ENCODE results near the gene COL10A1. TPM values are rescaled to one million over a fixed set of nuclear protein-coding genes. Genes with fewer than 3 reads are reported as not detected.

Gene COL10A1
- total and polyA plus RNA-seq, 2 experiments from 2014 or later: 0.28 to 0.31 TPM

DNA sequence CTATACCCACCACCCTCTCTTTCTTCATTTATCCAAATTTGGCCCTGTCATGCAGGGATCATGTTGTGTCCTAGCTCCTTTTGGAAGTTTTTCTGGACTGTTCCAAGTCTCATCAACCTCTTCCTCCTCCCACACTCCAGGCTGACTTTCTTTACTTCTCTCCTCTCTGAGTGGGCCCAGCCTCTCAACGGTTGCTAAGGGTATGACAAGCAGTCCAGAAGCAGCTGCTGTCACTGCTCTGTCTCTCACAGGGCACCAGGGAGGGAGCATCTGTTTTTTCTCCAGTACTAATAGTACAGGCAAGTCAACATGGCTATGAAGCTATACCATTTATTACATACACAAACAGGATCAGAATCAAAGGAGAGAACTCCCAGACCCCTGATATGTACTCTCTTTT lies 17.1 kb downstream of the COL10A1 start:
- no peak overlapping the region for H3K4me2 ChIP-seq
- peaks cover 46% of the 10 kb centered on the region for H3K36me3 Mint-ChIP-seq (ENCODE audit: low read depth)
- H3K27me3 ChIP-seq (ENCODE audit: insufficient read depth): no peaks in the 10 kb centered on the region
- H3K4me1 Mint-ChIP-seq: peaks cover 57% of the 10 kb centered on the region
- no peak overlapping the region; the same call in 2 of the 3 replicates for H3K4me3 Mint-ChIP-seq
- no peaks in the 10 kb centered on the region for H3K9me2 ChIP-seq (ENCODE audit: insufficient read depth)
- peaks cover 38% of the 10 kb centered on the region for H3K4me1 ChIP-seq (ENCODE audit: insufficient read depth)
- no peak overlapping the region for H3K27ac ChIP-seq (ENCODE audit: low read depth)
- TF ChIP-seq EZH2phosphoT487 (IDR thresholded peaks at IDR 0.05; ENCODE audit: unreplicated experiment) (no peak), EZH2 (IDR thresholded peaks at IDR 0.05; ENCODE audit: low read depth, unreplicated experiment) (no peak), JUNB (IDR thresholded peaks at IDR 0.05; ENCODE audit: unreplicated experiment) (no peak)
- TF ChIP-seq, protein P1, sequence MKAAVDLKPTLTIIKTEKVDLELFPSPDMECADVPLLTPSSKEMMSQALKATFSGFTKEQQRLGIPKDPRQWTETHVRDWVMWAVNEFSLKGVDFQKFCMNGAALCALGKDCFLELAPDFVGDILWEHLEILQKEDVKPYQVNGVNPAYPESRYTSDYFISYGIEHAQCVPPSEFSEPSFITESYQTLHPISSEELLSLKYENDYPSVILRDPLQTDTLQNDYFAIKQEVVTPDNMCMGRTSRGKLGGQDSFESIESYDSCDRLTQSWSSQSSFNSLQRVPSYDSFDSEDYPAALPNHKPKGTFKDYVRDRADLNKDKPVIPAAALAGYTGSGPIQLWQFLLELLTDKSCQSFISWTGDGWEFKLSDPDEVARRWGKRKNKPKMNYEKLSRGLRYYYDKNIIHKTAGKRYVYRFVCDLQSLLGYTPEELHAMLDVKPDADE (IDR thresholded peaks at IDR 0.05): no peak
- 0 out of 2 replicates have a peak, but pooled peaks cover 3% of the 10 kb centered on the region for H4K20me1 ChIP-seq (replicated peaks; ENCODE audit: insufficient read depth)
- peak overlapping the region; percentile 96 for H3K27ac Mint-ChIP-seq
- H3F3A ChIP-seq (replicated peaks; ENCODE audit: low read depth): no peaks in the 10 kb centered on the region
- H3K36me3 ChIP-seq (ENCODE audit: insufficient read depth): peaks cover 22% of the 10 kb centered on the region
- H2AFZ ChIP-seq: no peak overlapping the region
- peaks cover 17% of the 10 kb centered on the region; the same call in 1 of the 2 replicates for H3K79me2 ChIP-seq (replicated peaks; ENCODE audit: insufficient read depth)
- no peaks in the 10 kb centered on the region for H3K9me3 Mint-ChIP-seq
- peaks cover 2% of the 10 kb centered on the region for H3K27me3 Mint-ChIP-seq (ENCODE audit: insufficient read depth, low read depth, poor library complexity)
- H3K4me3 ChIP-seq: no peak overlapping the region
- ATAC-seq (no peak), DNase-seq (ENCODE audit: low spot score) (no peak)

DNA sequence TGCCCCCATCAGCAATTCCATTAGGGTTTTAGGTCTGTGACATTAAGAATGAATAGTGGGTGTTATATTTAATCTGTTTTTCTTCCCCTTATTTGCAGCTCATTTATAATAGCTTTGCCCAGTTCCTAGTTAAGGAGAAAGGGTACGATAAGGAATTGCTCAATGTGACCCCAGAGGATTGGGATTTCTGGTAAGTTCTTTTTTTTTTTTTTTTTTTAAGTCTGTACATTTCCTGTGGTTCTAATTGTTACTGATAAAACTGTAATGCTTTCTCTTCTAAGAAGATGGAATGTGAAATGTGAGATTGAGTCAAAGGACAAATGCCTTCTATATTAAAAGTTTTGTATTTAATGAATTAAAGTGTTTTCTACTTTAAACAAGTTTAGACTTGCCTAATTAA lies 19.8 kb downstream of the COL10A1 start:
- DNase-seq (ENCODE audit: low spot score) (no peak), ATAC-seq (no peak)
- peak overlapping the region; percentile 14 for H3K4me2 ChIP-seq
- Mint-ChIP-seq H3K4me1 (peaks cover 74% of the 10 kb centered on the region), H3K9me3 (no peaks in the 10 kb centered on the region), H3K27me3 (ENCODE audit: insufficient read depth, low read depth, poor library complexity) (peaks cover 5% of the 10 kb centered on the region), H3K4me3 (peak overlapping the region; percentile 7; the same call in 1 of the 3 replicates), H3K36me3 (ENCODE audit: low read depth) (peaks cover 30% of the 10 kb centered on the region), H3K27ac (peak overlapping the region; percentile 58)
- no peaks in the 10 kb centered on the region for H3K27me3 ChIP-seq (ENCODE audit: insufficient read depth)
- H3K4me3 ChIP-seq: no peak overlapping the region
- H3K36me3 ChIP-seq (ENCODE audit: insufficient read depth): peaks cover 12% of the 10 kb centered on the region; the same call in 1 of the 2 replicates
- H4K20me1 ChIP-seq (replicated peaks; ENCODE audit: insufficient read depth): no peaks in the 10 kb centered on the region
- TF ChIP-seq EZH2phosphoT487 (IDR thresholded peaks at IDR 0.05; ENCODE audit: unreplicated experiment) (no peak), EZH2 (IDR thresholded peaks at IDR 0.05; ENCODE audit: low read depth, unreplicated experiment) (no peak), ZNF114 (CRISPR knock-in tag; IDR thresholded peaks at IDR 0.05) (no peak), CREB1 (CRISPR knock-in tag; IDR thresholded peaks at IDR 0.05; ENCODE audit: low read depth) (no peak)
- TF ChIP-seq, protein P2, sequence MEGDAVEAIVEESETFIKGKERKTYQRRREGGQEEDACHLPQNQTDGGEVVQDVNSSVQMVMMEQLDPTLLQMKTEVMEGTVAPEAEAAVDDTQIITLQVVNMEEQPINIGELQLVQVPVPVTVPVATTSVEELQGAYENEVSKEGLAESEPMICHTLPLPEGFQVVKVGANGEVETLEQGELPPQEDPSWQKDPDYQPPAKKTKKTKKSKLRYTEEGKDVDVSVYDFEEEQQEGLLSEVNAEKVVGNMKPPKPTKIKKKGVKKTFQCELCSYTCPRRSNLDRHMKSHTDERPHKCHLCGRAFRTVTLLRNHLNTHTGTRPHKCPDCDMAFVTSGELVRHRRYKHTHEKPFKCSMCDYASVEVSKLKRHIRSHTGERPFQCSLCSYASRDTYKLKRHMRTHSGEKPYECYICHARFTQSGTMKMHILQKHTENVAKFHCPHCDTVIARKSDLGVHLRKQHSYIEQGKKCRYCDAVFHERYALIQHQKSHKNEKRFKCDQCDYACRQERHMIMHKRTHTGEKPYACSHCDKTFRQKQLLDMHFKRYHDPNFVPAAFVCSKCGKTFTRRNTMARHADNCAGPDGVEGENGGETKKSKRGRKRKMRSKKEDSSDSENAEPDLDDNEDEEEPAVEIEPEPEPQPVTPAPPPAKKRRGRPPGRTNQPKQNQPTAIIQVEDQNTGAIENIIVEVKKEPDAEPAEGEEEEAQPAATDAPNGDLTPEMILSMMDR (conservative IDR thresholded peaks at IDR 0.05; ENCODE audit: low read depth in 2 of 2): no peak
- peak overlapping the region; percentile 82 for H3K27ac ChIP-seq (ENCODE audit: low read depth)
- no peak overlapping the region for H2AFZ ChIP-seq
- H3K9me2 ChIP-seq (ENCODE audit: insufficient read depth): no peaks in the 10 kb centered on the region
- peaks cover 42% of the 10 kb centered on the region for H3K4me1 ChIP-seq (ENCODE audit: insufficient read depth)
- no peaks in the 10 kb centered on the region; the same call in 1 of the 2 replicates for H3F3A ChIP-seq (replicated peaks; ENCODE audit: low read depth)
- peaks cover 34% of the 10 kb centered on the region for H3K79me2 ChIP-seq (replicated peaks; ENCODE audit: insufficient read depth)

Data from GM23338 (cell line).